ENCODE results near the gene KRT33A. TPM values are rescaled to one million over a fixed set of nuclear protein-coding genes. Genes with fewer than 3 reads are reported as not detected.
"Not testable (repeated sequence)": the region's sequence is repeated elsewhere in the genome, so short reads cannot be mapped to it uniquely, and the experiment has no call there.

The KRT33A gene
- total RNA-seq = not detected
- not detected for total RNA-seq (2013)

GRCh38 chr17:41350381-41350878 lies at the start of gene KRT33A:
Gene KRT33A, minus strand, starts transcription at chr17:41350828. Its CDS starts 61 bp downstream, at chr17:41350767.
- ATAC-seq; H3K27ac ChIP-seq (ENCODE audit: low read length); intact Hi-C loops (cut with micrococcal nuclease); H3K4me1 ChIP-seq (ENCODE audit: control insufficient read depth, insufficient read depth, low read length); DNase-seq; H3K36me3 Mint-ChIP-seq; H3K4me1 Mint-ChIP-seq; H3K9me3 ChIP-seq (ENCODE audit: control insufficient read depth, insufficient read depth, low read length); H3K36me3 ChIP-seq (ENCODE audit: control insufficient read depth, insufficient read depth, low read length); H3K27ac Mint-ChIP-seq; H3K9me3 Mint-ChIP-seq; H3K4me3 Mint-ChIP-seq; H3K27me3 ChIP-seq (ENCODE audit: control insufficient read depth, insufficient read depth, low read length); H3K4me3 ChIP-seq (ENCODE audit: low read length): not testable (repeated sequence)
- peaks cover 7 to 21% of the 10 kb centered on the region in 2 donors for H3K27me3 Mint-ChIP-seq (ENCODE audit: low read depth in 2 of 2)
- 92% methylated on average over 16 of the region's 16 CpGs for WGBS (ENCODE audit: insufficient coverage)

GRCh38 chr17:41396996-41397660 lies 46.5 kb upstream of the KRT33A start, which contains the start of gene KRT31:
Gene KRT31, minus strand, starts transcription at chr17:41397608. Its CDS starts 69 bp downstream, at chr17:41397539.
- peaks cover 13 to 17% of the 10 kb centered on the region in 2 donors for H3K27me3 Mint-ChIP-seq (ENCODE audit: low read depth in 2 of 2)
- Histone ChIP-seq H3K4me3 (ENCODE audit: low read length) (no peak within 1 kb of the TSS), H3K27me3 (ENCODE audit: control insufficient read depth, insufficient read depth, low read length) (no peaks in the 10 kb centered on the region), H3K36me3 (ENCODE audit: control insufficient read depth, insufficient read depth, low read length) (no peaks in the 10 kb centered on the region), H3K4me1 (ENCODE audit: control insufficient read depth, insufficient read depth, low read length) (no peaks in the 10 kb centered on the region), H3K9me3 (ENCODE audit: control insufficient read depth, insufficient read depth, low read length) (no peaks in the 10 kb centered on the region), H3K27ac (ENCODE audit: low read length) (no peak within 1 kb of the TSS)
- 86% methylated on average over 16 of the region's 16 CpGs for WGBS (ENCODE audit: insufficient coverage)
- DNase-seq = no peak
- no peak for TF ChIP-seq CTCF (IDR thresholded peaks at IDR 0.05)
- H3K27ac Mint-ChIP-seq = no peak within 1 kb of the TSS
- H3K9me3 Mint-ChIP-seq = no peaks in the 10 kb centered on the region
- ATAC-seq = no peak
- no peak within 1 kb of the TSS for H3K4me3 Mint-ChIP-seq
- intact Hi-C loops (cut with micrococcal nuclease) = no loop called here
- H3K36me3 Mint-ChIP-seq = no peaks in the 10 kb centered on the region
- H3K4me1 Mint-ChIP-seq = no peaks in the 10 kb centered on the region

- 94% methylated on average over 7 of the region's 7 CpGs for WGBS (ENCODE audit: insufficient coverage)
- H3K27ac Mint-ChIP-seq = no peak overlapping the region
- H3K36me3 Mint-ChIP-seq = no peaks in the 10 kb centered on the region
- H3K4me3 Mint-ChIP-seq = no peak overlapping the region
- TF ChIP-seq CTCF (IDR thresholded peaks at IDR 0.05) = no peak
- no peak for ATAC-seq
- no peak for DNase-seq
- intact Hi-C loops (cut with micrococcal nuclease) = no loop called here
- Histone ChIP-seq H3K4me1 (ENCODE audit: control insufficient read depth, insufficient read depth, low read length) (no peaks in the 10 kb centered on the region), H3K4me3 (ENCODE audit: low read length) (no peak overlapping the region), H3K27ac (ENCODE audit: low read length) (no peak overlapping the region), H3K27me3 (ENCODE audit: control insufficient read depth, insufficient read depth, low read length) (no peaks in the 10 kb centered on the region), H3K9me3 (ENCODE audit: control insufficient read depth, insufficient read depth, low read length) (no peaks in the 10 kb centered on the region), H3K36me3 (ENCODE audit: control insufficient read depth, insufficient read depth, low read length) (no peaks in the 10 kb centered on the region)
- H3K9me3 Mint-ChIP-seq = no peaks in the 10 kb centered on the region
- H3K4me1 Mint-ChIP-seq = no peaks in the 10 kb centered on the region
- peaks cover 14 to 24% of the 10 kb centered on the region in 2 donors for H3K27me3 Mint-ChIP-seq (ENCODE audit: low read depth in 2 of 2)
Observed at GRCh38 chr17:41396340-41396739, 45.7 kb upstream of the KRT33A start.

GRCh38 chr17:41395611-41396010 lies 45.0 kb upstream of the KRT33A start:
- Histone ChIP-seq H3K36me3 (ENCODE audit: control insufficient read depth, insufficient read depth, low read length) (no peaks in the 10 kb centered on the region), H3K4me1 (ENCODE audit: control insufficient read depth, insufficient read depth, low read length) (no peaks in the 10 kb centered on the region), H3K9me3 (ENCODE audit: control insufficient read depth, insufficient read depth, low read length) (no peaks in the 10 kb centered on the region), H3K4me3 (ENCODE audit: low read length) (no peak overlapping the region), H3K27ac (ENCODE audit: low read length) (no peak overlapping the region), H3K27me3 (ENCODE audit: control insufficient read depth, insufficient read depth, low read length) (no peaks in the 10 kb centered on the region)
- 93% methylated on average over 1 of the region's 1 CpG for WGBS (ENCODE audit: insufficient coverage)
- Mint-ChIP-seq H3K36me3 (no peaks in the 10 kb centered on the region), H3K27ac (no peak overlapping the region), H3K9me3 (no peaks in the 10 kb centered on the region), H3K4me3 (no peak overlapping the region), H3K27me3 (ENCODE audit: low read depth in 2 of 2) (peaks cover 12 to 20% of the 10 kb centered on the region in 2 donors), H3K4me1 (no peaks in the 10 kb centered on the region)
- intact Hi-C loops (cut with micrococcal nuclease) = no loop called here
- TF ChIP-seq CTCF (IDR thresholded peaks at IDR 0.05) = no peak
- DNase-seq (no peak), ATAC-seq (no peak)

GRCh38 chr17:41395044-41395443 lies 44.4 kb upstream of the KRT33A start:
- H3K4me3 ChIP-seq (ENCODE audit: low read length); H3K4me1 Mint-ChIP-seq; ATAC-seq; H3K9me3 ChIP-seq (ENCODE audit: control insufficient read depth, insufficient read depth, low read length); H3K27ac ChIP-seq (ENCODE audit: low read length); DNase-seq; H3K36me3 Mint-ChIP-seq; H3K36me3 ChIP-seq (ENCODE audit: control insufficient read depth, insufficient read depth, low read length); H3K9me3 Mint-ChIP-seq; intact Hi-C loops (cut with micrococcal nuclease); H3K4me3 Mint-ChIP-seq; H3K27me3 ChIP-seq (ENCODE audit: control insufficient read depth, insufficient read depth, low read length); H3K4me1 ChIP-seq (ENCODE audit: control insufficient read depth, insufficient read depth, low read length); H3K27ac Mint-ChIP-seq: not testable (repeated sequence)
- WGBS (ENCODE audit: insufficient coverage) = 88% methylated on average over 8 of the region's 12 CpGs
- peaks cover 10 to 21% of the 10 kb centered on the region in 2 donors for H3K27me3 Mint-ChIP-seq (ENCODE audit: low read depth in 2 of 2)

Measured in natural killer cell (primary cell).